Small intestine (tissue), 7 donors: ENCODE data around the gene PCDHA9. TPM values are rescaled to one million over a fixed set of nuclear protein-coding genes. Genes with fewer than 3 reads are reported as not detected.

Source experiments
- DNase-seq, 2 donors: peaks; one replicate each; pipeline versions ENCODE4 v3.0.0 to v3.0.0-alpha.2; 2013
- FAIRE-seq: peaks from 2 replicates; lab custom pipeline; 2012; peaks lifted over from hg19 to GRCh38; lab: Jason Lieb, UNC
- H3K27ac ChIP-seq, 3 donors: one replicate each; pipeline ENCODE4 v1.5.1; 2013; ENCODE audit warnings: low read length in 2 of 3, mild to moderate bottlenecking in 2 of 3, control low read depth in 1 of 3, inconsistent platforms in 1 of 3, low read depth in 1 of 3, moderate library complexity in 1 of 3
- H3K27me3 ChIP-seq, 3 donors: one replicate each; pipeline ENCODE4 v1.6.1; 2013; ENCODE audit warnings: low read length in 3 of 3, inconsistent platforms in 1 of 3; ENCODE audit not compliant: control insufficient read depth in 3 of 3, insufficient read depth in 3 of 3
- H3K36me3 ChIP-seq, 3 donors: one replicate each; pipeline ENCODE4 v1.6.1; 2013; ENCODE audit warnings: low read length in 3 of 3, inconsistent platforms in 1 of 3, low read depth in 1 of 3, mild to moderate bottlenecking in 1 of 3, moderate library complexity in 1 of 3; ENCODE audit not compliant: control insufficient read depth in 3 of 3, insufficient read depth in 2 of 3
- H3K4me1 ChIP-seq, 3 donors: one replicate each; pipeline ENCODE4 v1.6.1; 2013; ENCODE audit warnings: low read length in 2 of 3, inconsistent platforms in 1 of 3, low read depth in 1 of 3, mild to moderate bottlenecking in 1 of 3, moderate library complexity in 1 of 3; ENCODE audit not compliant: control insufficient read depth in 3 of 3, insufficient read depth in 2 of 3
- H3K4me3 ChIP-seq, 3 donors: one replicate each; pipeline ENCODE4 v1.5.1; 2013; ENCODE audit warnings: low read length in 3 of 3, control low read depth in 1 of 3, inconsistent platforms in 1 of 3, low read depth in 1 of 3, mild to moderate bottlenecking in 1 of 3, moderate library complexity in 1 of 3
- H3K9me3 ChIP-seq, 2 donors: one replicate each; pipeline ENCODE4 v1.6.1; 2013; ENCODE audit warnings: low read depth in 1 of 2, low read length in 1 of 2; ENCODE audit not compliant: control insufficient read depth in 2 of 2, insufficient read depth in 1 of 2
- WGBS, 3 donors: extraction: QIAGEN DNeasy Blood & Tissue Kit; methylation state at CpG; one replicate each; pipeline ENCODE4 v1.1.7; 2013; 5-methylcytosine and 5-hydroxymethylcytosine counted together
- polyA plus RNA-seq, 4 donors: library from polyadenylated mRNA; stranded (reverse) in 3 of 4; unstranded in 1 of 4; fragments of 200-250 nt in 3 of 4; fragments of 120-200 nt in 1 of 4; gene quantifications; one replicate each; pipeline versions ENCODE4 v1.2.1 to v1.2.3, GENCODE V29; 2013
- donor health status: healthy with polysubstance abuse.
- donor health status: control.
- donor health status: control.
- donor health status: Bipolar disorder and iron deficiency.
- donor health status: healthy.

The PCDHA9 gene
- polyA plus RNA-seq, 4 donors = 0.01 to 0.06 TPM; not detected in 2

DNA sequence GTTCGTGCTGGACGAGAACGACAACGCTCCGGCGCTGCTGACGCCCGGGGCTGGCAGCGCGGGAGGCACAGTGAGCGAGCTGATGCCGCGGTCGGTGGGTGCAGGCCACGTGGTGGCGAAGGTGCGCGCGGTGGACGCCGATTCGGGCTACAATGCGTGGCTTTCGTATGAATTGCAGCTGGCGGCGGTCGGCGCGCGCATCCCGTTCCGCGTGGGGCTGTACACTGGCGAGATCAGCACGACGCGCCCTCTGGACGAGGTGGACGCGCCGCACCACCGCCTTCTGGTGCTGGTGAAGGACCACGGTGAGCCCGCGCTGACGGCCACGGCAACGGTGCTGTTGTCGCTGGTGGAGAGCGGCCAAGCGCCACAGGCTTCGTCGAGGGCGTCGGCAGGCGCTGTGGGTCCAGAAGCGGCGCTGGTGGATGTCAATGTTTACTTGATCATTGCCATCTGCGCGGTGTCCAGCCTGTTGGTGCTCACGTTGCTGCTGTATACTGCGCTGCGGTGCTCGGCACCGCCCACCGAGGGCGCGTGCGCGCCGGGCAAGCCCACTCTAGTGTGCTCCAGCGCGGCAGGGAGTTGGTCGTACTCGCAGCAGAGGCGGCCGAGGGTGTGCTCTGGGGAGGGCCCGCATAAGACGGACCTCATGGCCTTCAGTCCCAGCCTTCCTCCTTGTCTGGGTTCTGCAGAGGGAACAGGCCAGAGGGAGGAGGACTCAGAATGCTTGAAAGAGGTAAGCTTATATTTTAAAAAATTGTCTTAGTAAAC, 35.9 kb downstream of the PCDHA9 start:
- no peaks in the 10 kb centered on the region for H3K36me3 ChIP-seq
- H3K4me3 ChIP-seq = no peak overlapping the region
- no peak overlapping the region for H3K27ac ChIP-seq
- peaks cover 0 to 6% (median 0%) of the 10 kb centered on the region in 3 donors for H3K27me3 ChIP-seq
- FAIRE-seq = no peak
- peaks cover 0 to 30% of the 10 kb centered on the region in 2 donors for H3K9me3 ChIP-seq
- H3K4me1 ChIP-seq = no peaks in the 10 kb centered on the region
- 48 to 68% (median 63%) methylated on average over 71 to 79 of the region's 79 CpGs for WGBS, 3 donors
- DNase-seq = no peak

Other genes with a start within 250 kb of the PCDHA9 start
- 10 to 100 TPM in 1 of 4 donors, 1 to 10 TPM in 3; 3.1 to 30.3 (median 8.5) TPM for gene CD14, start 215.2 kb upstream of the PCDHA9 start, polyA plus RNA-seq
- gene TMCO6, start 208.9 kb upstream of the PCDHA9 start, polyA plus RNA-seq = 10 to 100 TPM in 2 of 4 donors, 1 to 10 TPM in 2; 5.4 to 21.3 (median 9.9) TPM
- 100 to 1,000 TPM in 3 of 4 donors, 10 to 100 TPM in 1; 86.0 to 414 (median 240) TPM for gene NDUFA2, start 200.8 kb upstream of the PCDHA9 start, polyA plus RNA-seq
- gene IK, start 200.6 kb upstream of the PCDHA9 start, polyA plus RNA-seq = 10 to 100 TPM; 60.0 to 96.6 (median 66.8) TPM
- 10 to 100 TPM; 20.3 to 28.9 (median 22.4) TPM for gene WDR55, start 183.5 kb upstream of the PCDHA9 start, polyA plus RNA-seq
- gene DND1, start 174.8 kb upstream of the PCDHA9 start, polyA plus RNA-seq = 1 to 10 TPM in 3 of 4 donors, under 1 TPM in 1; 0.16 to 3.1 (median 1.9) TPM
- gene HARS1, start 157.0 kb upstream of the PCDHA9 start, polyA plus RNA-seq = 10 to 100 TPM; 35.3 to 47.0 (median 40.7) TPM
- gene HARS2, start 156.9 kb upstream of the PCDHA9 start, polyA plus RNA-seq = 10 to 100 TPM; 21.8 to 38.0 (median 23.2) TPM
- 10 to 100 TPM; 50.3 to 79.2 (median 61.8) TPM for gene ZMAT2, start 147.9 kb upstream of the PCDHA9 start, polyA plus RNA-seq
- under 1 TPM in 2 of 4 donors, not detected in 2; 0.06 to 0.43 TPM for gene PCDHA1, start 62.2 kb upstream of the PCDHA9 start, polyA plus RNA-seq
- under 1 TPM in 2 of 4 donors, not detected in 2; 0.06 to 0.07 TPM for gene PCDHA2, start 53.5 kb upstream of the PCDHA9 start, polyA plus RNA-seq
- under 1 TPM in 2 of 4 donors, not detected in 2; 0.10 to 0.28 TPM for gene PCDHA3, start 47.3 kb upstream of the PCDHA9 start, polyA plus RNA-seq
- under 1 TPM in 2 of 4 donors, not detected in 2; 0.19 to 0.57 TPM for gene PCDHA4, start 41.3 kb upstream of the PCDHA9 start, polyA plus RNA-seq
- gene PCDHA5, start 26.8 kb upstream of the PCDHA9 start, polyA plus RNA-seq = under 1 TPM in 2 of 4 donors, not detected in 2; 0.07 to 0.19 TPM
- gene PCDHA6, start 20.4 kb upstream of the PCDHA9 start, polyA plus RNA-seq = under 1 TPM in 2 of 4 donors, not detected in 2; 0.12 to 0.27 TPM
- gene PCDHA7, start 14.1 kb upstream of the PCDHA9 start, polyA plus RNA-seq = under 1 TPM in 2 of 4 donors, not detected in 2; 0.06 to 0.07 TPM
- gene PCDHA8, start 7.2 kb upstream of the PCDHA9 start, polyA plus RNA-seq = under 1 TPM in 2 of 4 donors, not detected in 2; 0.04 to 0.06 TPM
- under 1 TPM in 2 of 4 donors, not detected in 2; 0.04 to 0.13 TPM for gene PCDHA10, start 7.5 kb downstream of the PCDHA9 start, polyA plus RNA-seq
- gene PCDHA11, start 20.6 kb downstream of the PCDHA9 start, polyA plus RNA-seq = under 1 TPM in 2 of 4 donors, not detected in 2; 0.09 to 0.21 TPM
- under 1 TPM in 2 of 4 donors, not detected in 2; 0.01 to 0.03 TPM for gene PCDHA12, start 26.9 kb downstream of the PCDHA9 start, polyA plus RNA-seq
- under 1 TPM in 2 of 4 donors, not detected in 2; 0.03 to 0.06 TPM for gene PCDHA13, start 33.7 kb downstream of the PCDHA9 start, polyA plus RNA-seq
- under 1 TPM in 2 of 4 donors, not detected in 2; 0.10 to 0.27 TPM for gene PCDHAC1, start 77.9 kb downstream of the PCDHA9 start, polyA plus RNA-seq
- gene PCDHAC2, start 118.1 kb downstream of the PCDHA9 start, polyA plus RNA-seq = under 1 TPM in 2 of 4 donors, not detected in 2; 0.22 to 0.72 TPM
- gene PCDHB1, start 203.0 kb downstream of the PCDHA9 start, polyA plus RNA-seq = under 1 TPM in 2 of 4 donors, not detected in 2; 0.03 to 0.04 TPM
- gene PCDHB2, start 246.2 kb downstream of the PCDHA9 start, polyA plus RNA-seq = under 1 TPM in 3 of 4 donors, not detected in 1; 0.27 to 0.98 (median 0.72) TPM